GM10248 (cell line): Measurements from ENCODE around the gene GRIK4.

Source experiments
- CTCF ChIA-PET: fragments of 300-600 bp; sonication (Branson Sonifier 250); formaldehyde crosslinking; extraction: SDS; loops from one replicate; lab custom pipeline; 2021; ENCODE audit warnings: antibody characterized with exemption; lab: Yijun Ruan, JAX
- POLR2A ChIA-PET: fragments of 350-650 bp; sonication (Branson Sonifier 250); formaldehyde crosslinking; extraction: SDS; loops from one replicate; lab custom pipeline; 2020; ENCODE audit warnings: antibody characterized with exemption; lab: Yijun Ruan, JAX
- DNase-seq: peaks from one replicate; pipeline ENCODE4 v3.0.0; 2012; ENCODE audit errors: extremely low spot score
- TF ChIP-seq, protein P1 (sequence below): IDR thresholded peaks from 2 replicates; pipeline ENCODE4 v1.5.1; 2012; ENCODE audit warnings: mild to moderate bottlenecking, low read depth; ENCODE audit errors: extremely low read depth, missing control alignments, control extremely low read depth

The GRIK4 gene

DNA sequence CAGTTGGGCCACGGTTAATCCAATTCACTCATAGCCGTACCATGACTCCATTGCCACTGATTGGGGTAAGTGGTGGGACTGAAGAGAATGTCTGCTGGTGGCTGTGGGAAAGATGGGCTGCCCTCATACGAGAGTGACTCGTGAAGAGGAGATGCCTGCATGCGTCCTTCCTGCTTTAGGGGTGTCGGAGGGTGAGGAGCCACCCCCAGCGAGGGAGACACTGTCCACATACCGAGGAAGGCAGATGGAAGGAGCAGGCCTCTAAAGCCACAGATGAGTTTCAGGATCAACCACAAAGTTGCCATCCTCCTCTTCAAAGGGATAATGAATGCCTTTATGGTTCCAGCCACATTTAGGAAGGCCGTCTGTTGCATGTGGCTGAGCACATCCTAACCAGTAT is 83.2 kb downstream of the GRIK4 start:
- CTCF ChIA-PET, result interaction anchor here (0.9 kb wide), 1 partner anchor 16 kb away, joined by 3 read pairs; no protein-coding TSS in a partner anchor
- DNase-seq, result no peak
- TF ChIP-seq, protein P1, sequence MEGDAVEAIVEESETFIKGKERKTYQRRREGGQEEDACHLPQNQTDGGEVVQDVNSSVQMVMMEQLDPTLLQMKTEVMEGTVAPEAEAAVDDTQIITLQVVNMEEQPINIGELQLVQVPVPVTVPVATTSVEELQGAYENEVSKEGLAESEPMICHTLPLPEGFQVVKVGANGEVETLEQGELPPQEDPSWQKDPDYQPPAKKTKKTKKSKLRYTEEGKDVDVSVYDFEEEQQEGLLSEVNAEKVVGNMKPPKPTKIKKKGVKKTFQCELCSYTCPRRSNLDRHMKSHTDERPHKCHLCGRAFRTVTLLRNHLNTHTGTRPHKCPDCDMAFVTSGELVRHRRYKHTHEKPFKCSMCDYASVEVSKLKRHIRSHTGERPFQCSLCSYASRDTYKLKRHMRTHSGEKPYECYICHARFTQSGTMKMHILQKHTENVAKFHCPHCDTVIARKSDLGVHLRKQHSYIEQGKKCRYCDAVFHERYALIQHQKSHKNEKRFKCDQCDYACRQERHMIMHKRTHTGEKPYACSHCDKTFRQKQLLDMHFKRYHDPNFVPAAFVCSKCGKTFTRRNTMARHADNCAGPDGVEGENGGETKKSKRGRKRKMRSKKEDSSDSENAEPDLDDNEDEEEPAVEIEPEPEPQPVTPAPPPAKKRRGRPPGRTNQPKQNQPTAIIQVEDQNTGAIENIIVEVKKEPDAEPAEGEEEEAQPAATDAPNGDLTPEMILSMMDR, result no peak
- POLR2A ChIA-PET, result no interaction called here

DNA sequence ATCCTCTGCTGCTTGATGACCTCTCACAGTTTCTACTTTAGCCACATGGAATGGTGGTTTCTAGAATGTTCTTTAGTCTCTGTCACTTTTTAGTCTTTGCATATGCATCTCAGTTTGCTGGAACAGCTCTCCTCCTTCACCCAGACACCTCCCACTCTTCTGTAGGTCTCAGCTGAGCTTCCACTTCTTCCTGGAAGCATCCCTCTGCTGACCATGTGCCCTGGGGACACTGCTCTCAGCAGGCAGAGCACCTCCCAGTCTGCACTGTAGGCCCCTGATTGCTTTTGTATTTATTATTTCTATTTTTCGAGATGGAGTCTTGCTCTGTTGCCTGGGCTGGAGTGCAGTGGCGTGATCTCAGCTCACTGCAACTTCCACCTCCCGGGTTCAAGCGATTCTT is 84.0 kb downstream of the GRIK4 start:
- TF ChIP-seq, protein P1, result no peak
- ChIA-PET POLR2A (no interaction called here), CTCF (interaction anchor here (0.9 kb wide), 1 partner anchor 18 kb away, joined by 3 read pairs; no protein-coding TSS in a partner anchor)
- DNase-seq, result no peak

GRCh38 chr11:120597250-120598215 is 86.0 kb downstream of the GRIK4 start:
- ChIA-PET POLR2A (no interaction called here), CTCF (interaction anchor here (0.9 kb wide), 1 partner anchor 10 kb away, joined by 4 read pairs; no protein-coding TSS in a partner anchor)
- TF ChIP-seq, protein P1, result no peak
- no peak for DNase-seq

DNA sequence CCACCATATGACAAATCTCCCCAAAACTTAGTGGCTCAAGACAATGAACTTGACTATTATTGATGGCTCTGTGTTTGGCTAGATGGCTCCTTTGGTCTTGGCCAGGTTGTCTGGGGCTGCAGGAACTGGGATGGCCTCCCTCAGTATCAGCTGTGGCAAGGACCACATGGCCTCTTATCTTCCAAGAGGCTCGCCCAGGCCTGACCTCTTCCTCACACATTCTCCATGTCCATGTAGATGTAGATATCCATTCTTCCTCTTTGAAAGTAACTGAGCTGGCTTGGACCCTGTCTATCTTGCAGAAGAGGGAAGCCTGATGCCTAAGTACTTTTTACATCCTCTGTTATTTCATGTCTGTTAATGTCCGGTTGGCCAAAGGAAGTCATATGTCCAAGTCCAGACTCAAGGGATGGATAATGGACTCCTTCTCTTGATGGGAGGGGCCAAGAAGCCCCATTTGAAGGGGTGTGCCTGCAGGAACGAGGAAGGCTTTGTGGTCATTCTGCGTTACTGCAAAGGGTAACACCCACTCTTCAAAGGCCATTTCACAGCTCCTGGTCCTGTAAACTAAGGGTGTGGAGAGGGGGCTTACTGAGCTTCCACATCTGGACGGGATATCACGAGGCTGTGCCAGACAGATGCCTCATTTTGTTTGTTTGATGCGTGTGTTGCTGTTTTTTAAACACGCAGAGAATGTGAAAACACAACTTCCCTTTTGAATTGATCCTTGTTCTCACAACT is 87.1 kb downstream of the GRIK4 start:
- POLR2A ChIA-PET, result no interaction called here
- DNase-seq, result no peak
- CTCF ChIA-PET, result interaction anchor here (1.3 to 3.2 kb wide), 2 partner anchors 11 to 18 kb away, joined by 3 to 9 read pairs; no protein-coding TSS in a partner anchor
- TF ChIP-seq, protein P1, result no peak

DNA sequence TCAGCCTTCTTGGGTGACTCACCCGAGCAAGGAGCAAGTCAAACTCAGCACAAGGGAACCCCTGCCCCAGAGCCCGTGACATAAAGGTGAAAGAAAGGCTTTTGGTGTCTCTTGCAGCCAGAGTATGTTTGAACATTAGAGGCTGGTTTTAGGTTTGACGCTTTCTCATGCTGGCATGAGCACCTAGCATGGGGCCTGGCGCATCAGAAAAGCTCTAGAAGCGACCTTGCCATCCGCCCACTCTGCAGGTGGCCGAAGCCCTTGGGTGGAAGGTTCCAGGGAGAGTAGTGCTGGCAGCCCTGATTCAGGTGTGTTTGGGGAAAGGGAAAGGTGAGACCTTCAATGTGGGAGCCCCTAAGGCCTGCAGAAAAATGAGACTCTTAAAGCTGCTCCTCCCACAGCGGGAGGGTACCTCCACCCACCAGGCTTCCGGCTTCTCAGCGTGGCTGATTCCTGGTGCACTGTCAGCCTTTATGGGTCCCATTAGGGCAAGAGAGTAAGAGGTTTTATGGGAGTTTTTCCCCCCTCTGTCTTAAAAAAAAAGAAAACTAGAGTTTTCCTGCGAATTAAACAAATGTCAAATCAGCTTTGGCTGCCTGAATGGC is 88.4 kb downstream of the GRIK4 start:
- POLR2A ChIA-PET, result no interaction called here
- DNase-seq, result no peak
- CTCF ChIA-PET, result interaction anchor here (0.9 to 3.2 kb wide), 6 partner anchors 12 to 492 kb away, joined by 3 to 9 read pairs (median 5); no protein-coding TSS in a partner anchor
- TF ChIP-seq, protein P1, result no peak
